ENCODE measurements around the gene NXNL1.

DNA sequence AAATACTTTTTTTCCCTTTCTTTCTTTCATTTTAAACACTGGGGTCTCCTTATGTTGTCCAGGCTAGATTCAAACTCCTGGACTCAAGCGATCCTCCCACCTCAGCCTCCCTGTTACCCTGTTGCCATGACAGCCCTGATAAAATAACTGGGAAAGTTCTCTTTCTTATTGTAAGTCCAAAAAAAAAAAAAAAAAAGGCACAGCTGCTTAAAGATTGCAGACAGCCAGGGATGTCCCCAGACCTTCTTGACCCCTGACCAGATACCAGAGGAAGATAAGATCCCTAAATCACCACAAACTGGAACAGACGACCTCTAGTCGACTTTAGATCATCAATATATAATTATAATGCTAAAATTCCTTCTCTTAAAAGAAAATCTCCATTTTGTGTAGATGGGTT is 42.0 kb downstream of the NXNL1 start:
- TF ChIP-seq POLR2A (IDR thresholded peaks at IDR 0.05; ENCODE audit: low read depth, low read length) = no peak
- TF ChIP-seq CTCF (conservative IDR thresholded peaks at IDR 0.05; ENCODE audit: low read depth, low read length) = no peak
- no peak for TF ChIP-seq CHD1 (IDR thresholded peaks at IDR 0.05; ENCODE audit: low read depth, low read length)
- TF ChIP-seq RFX5 (IDR thresholded peaks at IDR 0.05; ENCODE audit: low read depth, low read length) = no peak
- TF ChIP-seq RAD21 (IDR thresholded peaks at IDR 0.05; ENCODE audit: low read length) = no peak
- TF ChIP-seq BHLHE40 (IDR thresholded peaks at IDR 0.05; ENCODE audit: low read depth, low read length) = no peak
- TF ChIP-seq CEBPB (IDR thresholded peaks at IDR 0.05; ENCODE audit: low read depth, low read length) = no peak
- TF ChIP-seq USF2 (IDR thresholded peaks at IDR 0.05; ENCODE audit: low read depth, low read length) = no peak
- TF ChIP-seq MXI1 (IDR thresholded peaks at IDR 0.05; ENCODE audit: borderline replicate concordance, low read depth, low read length) = no peak

Measured in IMR-90 (cell line).